Liver (tissue), 9 donors: ENCODE results near the gene IGFL4. TPM values are rescaled to one million over a fixed set of nuclear protein-coding genes. Genes with fewer than 3 reads are reported as not detected.

Experiments
- DNase-seq: peaks from one replicate; pipeline ENCODE4 v3.0.0-alpha.2; 2017; ENCODE audit warnings: low spot score
- H3K27ac ChIP-seq, 2 donors: one replicate each; pipeline ENCODE4 v1.7.0; 2013; ENCODE audit warnings: inconsistent platforms in 2 of 2, low read length in 2 of 2, control low read depth in 1 of 2, low read depth in 1 of 2, mild to moderate bottlenecking in 1 of 2
- H3K27me3 ChIP-seq, 4 donors: one replicate each; pipeline versions ENCODE4 v1.6.1 to v1.7.0; 2013; ENCODE audit warnings: low read length in 3 of 4, inconsistent platforms in 1 of 4, mild to moderate bottlenecking in 1 of 4, moderate library complexity in 1 of 4; ENCODE audit not compliant: control insufficient read depth in 4 of 4, insufficient read depth in 4 of 4
- H3K36me3 ChIP-seq, 4 donors: one replicate each; pipeline versions ENCODE4 v1.6.1 to v1.7.0; 2013; ENCODE audit warnings: low read length in 3 of 4, mild to moderate bottlenecking in 3 of 4, low read depth in 1 of 4, moderate library complexity in 1 of 4; ENCODE audit not compliant: control insufficient read depth in 4 of 4, insufficient read depth in 3 of 4
- H3K4me1 ChIP-seq, 4 donors: one replicate each; pipeline versions ENCODE4 v1.6.1 to v1.7.0; 2013; ENCODE audit warnings: low read length in 3 of 4, mild to moderate bottlenecking in 3 of 4, moderate library complexity in 1 of 4; ENCODE audit not compliant: control insufficient read depth in 4 of 4, insufficient read depth in 4 of 4
- H3K4me3 ChIP-seq, 3 donors: one replicate each; pipeline versions ENCODE4 v1.6.1 to v1.7.0; 2013; ENCODE audit warnings: low read length in 3 of 3, control low read depth in 1 of 3, low read depth in 1 of 3, mild to moderate bottlenecking in 1 of 3
- H3K9ac ChIP-seq, 2 donors: one replicate each; pipeline ENCODE4 v1.7.0; 2013; ENCODE audit warnings: low read length in 2 of 2, mild to moderate bottlenecking in 2 of 2, moderate library complexity in 2 of 2, control low read depth in 1 of 2, low read depth in 1 of 2
- H3K9me3 ChIP-seq, 4 donors: one replicate each; pipeline versions ENCODE4 v1.6.1 to v1.7.0; 2013; ENCODE audit warnings: low read length in 3 of 4; ENCODE audit not compliant: control insufficient read depth in 4 of 4
- ATF3 ChIP-seq: IDR thresholded peaks from 2 replicates; pipeline ENCODE4 v1.6.1; 2016; ENCODE audit warnings: antibody characterized with exemption
- CTCF ChIP-seq: fragments of 150-350 bp; IDR thresholded peaks from 2 replicates; pipeline ENCODE4 v1.5.1; 2017; ENCODE audit warnings: improper control_type of control experiment, low read depth, low read length; ENCODE audit not compliant: missing input control
- EGR1 ChIP-seq, 2 donors: IDR thresholded peaks; 2 replicates each; pipeline ENCODE4 v1.6.1; 2016 to 2018; ENCODE audit warnings: antibody characterized with exemption in 2 of 2, low read depth in 2 of 2
- FOXA1 ChIP-seq: IDR thresholded peaks from 2 replicates; pipeline ENCODE4 v1.6.1; 2016; ENCODE audit warnings: antibody characterized with exemption
- GABPA ChIP-seq, 2 donors: IDR thresholded peaks in 1 of 2; conservative IDR thresholded peaks in 1 of 2; 2 replicates each; pipeline ENCODE4 v1.6.1; 2016; ENCODE audit warnings: antibody characterized with exemption in 2 of 2, mild to moderate bottlenecking in 1 of 2, moderate library complexity in 1 of 2
- HNF4A ChIP-seq, 2 donors: conservative IDR thresholded peaks; 2 replicates each; pipeline ENCODE4 v1.6.1; 2016; ENCODE audit warnings: antibody characterized with exemption in 2 of 2, mild to moderate bottlenecking in 2 of 2
- MAX ChIP-seq: IDR thresholded peaks from 2 replicates; pipeline ENCODE4 v1.6.1; 2016; ENCODE audit warnings: antibody characterized with exemption
- NR2F2 ChIP-seq: IDR thresholded peaks from 2 replicates; pipeline ENCODE4 v1.6.1; 2016; ENCODE audit warnings: antibody characterized with exemption
- RXRA ChIP-seq, 2 donors: IDR thresholded peaks; 2 replicates each; pipeline ENCODE4 v1.6.1; 2017 to 2018; ENCODE audit warnings: antibody characterized with exemption in 2 of 2, mild to moderate bottlenecking in 1 of 2
- SP1 ChIP-seq: IDR thresholded peaks from 2 replicates; pipeline ENCODE4 v1.6.1; 2018; ENCODE audit warnings: antibody characterized with exemption, mild to moderate bottlenecking
- TAF1 ChIP-seq: conservative IDR thresholded peaks from 2 replicates; pipeline ENCODE4 v1.6.1; 2016; ENCODE audit warnings: antibody characterized with exemption, mild to moderate bottlenecking
- YY1 ChIP-seq: IDR thresholded peaks from 2 replicates; pipeline ENCODE4 v1.6.1; 2016; ENCODE audit warnings: antibody characterized with exemption, mild to moderate bottlenecking
- ZBTB33 ChIP-seq: IDR thresholded peaks from 2 replicates; pipeline ENCODE4 v1.6.1; 2016; ENCODE audit warnings: antibody characterized with exemption
- WGBS: extraction: QIAGEN DNeasy Blood & Tissue Kit; methylation state at CpG from one replicate; pipeline ENCODE4 v1.1.7; 2013; 5-methylcytosine and 5-hydroxymethylcytosine counted together
- polyA plus RNA-seq, 2 donors: library from polyadenylated mRNA; stranded (reverse) in 1 of 2; unstranded in 1 of 2; fragments of 200-250 nt in 1 of 2; fragments of >200 nt in 1 of 2; fragmentation: Nextera tagmentation in 1 of 2; extraction: Ambion mirVana in 1 of 2; gene quantifications; one replicate each; pipeline versions ENCODE4 v1.2.1 to v1.2.3, GENCODE V29; 2013 to 2015
- total RNA-seq, 2 donors: library from RNA; depleted of rRNA; stranded (reverse); fragments of >200 nt; gene quantifications; one replicate each; pipeline ENCODE4 v1.2.3, GENCODE V29; 2014
- donor health status: healthy.
- donor health status: healthy.
- donor health status: healthy.
- donor health status: healthy.
- donor health status: healthy.

Gene IGFL4
- total and polyA plus RNA-seq, 4 donors: not detected

- TF ChIP-seq CTCF (no peak), MAX (peak; percentile 97), RXRA (IDR thresholded peaks at IDR 0.05) (peak; percentile 43), HNF4A (conservative IDR thresholded peaks at IDR 0.05) (no peak)
Observed at GRCh38 chr19:45994998-45995714, 45.6 kb downstream of the IGFL4 start, which contains the start of gene CCDC61 (continued).

GRCh38 chr19:45994456-45994997 is 46.3 kb downstream of the IGFL4 start:
- no peak overlapping the region for H3K27ac ChIP-seq
- H3K9ac ChIP-seq: peak overlapping the region; percentile 53 to 67
- no peaks in the 10 kb centered on the region for H3K27me3 ChIP-seq
- WGBS: 4% methylated on average over 8 of the region's 8 CpGs
- H3K4me1 ChIP-seq: peaks cover 0 to 12% (median 8%) of the 10 kb centered on the region in 4 donors
- DNase-seq: no peak
- H3K36me3 ChIP-seq: no peaks in the 10 kb centered on the region
- TF ChIP-seq MAX: no peak
- no peak for TF ChIP-seq HNF4A (conservative IDR thresholded peaks at IDR 0.05)
- no peak for TF ChIP-seq CTCF
- no peak for TF ChIP-seq YY1
- no peak for TF ChIP-seq NR2F2
- no peak for TF ChIP-seq RXRA (IDR thresholded peaks at IDR 0.05)
- TF ChIP-seq EGR1 (IDR thresholded peaks at IDR 0.05; ENCODE audit: low read depth in 2 of 2): no peak
- no peak for TF ChIP-seq TAF1
- H3K9me3 ChIP-seq: no peaks in the 10 kb centered on the region
- H3K4me3 ChIP-seq: peak overlapping the region; percentile 61 to 83 (median 77)

- H3K27me3 ChIP-seq: no peaks in the 10 kb centered on the region
- H3K9ac ChIP-seq: no peak overlapping the region
- no peak for DNase-seq
- TF ChIP-seq TAF1 (no peak), ZBTB33 (no peak), ATF3 (no peak), YY1 (no peak), FOXA1 (no peak), GABPA (IDR thresholded peaks at IDR 0.05 in 1 of 2, conservative IDR thresholded peaks at IDR 0.05 in 1 of 2) (no peak), RXRA (IDR thresholded peaks at IDR 0.05) (no peak), CTCF (no peak), SP1 (no peak)
- no peaks in the 10 kb centered on the region for H3K9me3 ChIP-seq
- H3K27ac ChIP-seq: no peak overlapping the region
- 84% methylated on average over 12 of the region's 12 CpGs for WGBS
- H3K36me3 ChIP-seq: no peaks in the 10 kb centered on the region
- no peak overlapping the region for H3K4me3 ChIP-seq
- H3K4me1 ChIP-seq: peaks cover 0 to 4% (median 2%) of the 10 kb centered on the region in 4 donors
Observed at GRCh38 chr19:45990113-45990728, 50.6 kb downstream of the IGFL4 start.
